MCF 10A (cell line): Measurements from ENCODE around the gene SLC8A2. TPM values are rescaled to one million over a fixed set of nuclear protein-coding genes. Genes with fewer than 3 reads are reported as not detected.

Experiments used
- BruUV-seq: library from RNA; stranded (reverse); fragments of 400-500 nt; replicated peaks from 2 replicates; lab custom pipeline; 2021; lab: Mats Ljungman, UMichigan
- CTCF ChIA-PET: fragments of 300-600 bp; sonication (Branson Sonifier 250); formaldehyde crosslinking; extraction: SDS; loops from one replicate; lab custom pipeline; 2021; ENCODE audit warnings: antibody characterized with exemption, inconsistent platforms; lab: Yijun Ruan, JAX
- POLR2A ChIA-PET: fragments of 300-600, 350-650 bp; sonication (Branson Sonifier 250); formaldehyde crosslinking; extraction: SDS; loops from one replicate; lab custom pipeline; 2020; ENCODE audit warnings: antibody characterized with exemption, inconsistent platforms; lab: Yijun Ruan, JAX
- DNase-seq: peaks from one replicate; pipeline ENCODE4 v3.0.0-alpha.2; 2018; ENCODE audit not compliant: unreplicated experiment
- H3K27ac Mint-ChIP-seq: one replicate; pipeline ENCODE4 v1.8.0; 2022; ENCODE audit warnings: mild to moderate bottlenecking, low read depth, mixed read lengths; ENCODE audit not compliant: unreplicated experiment
- H3K27me3 Mint-ChIP-seq: one replicate; pipeline ENCODE4 v1.8.0; 2022; ENCODE audit warnings: mixed read lengths; ENCODE audit not compliant: insufficient read depth, unreplicated experiment
- H3K36me3 Mint-ChIP-seq: one replicate; pipeline ENCODE4 v1.8.0; 2022; ENCODE audit warnings: mild to moderate bottlenecking, moderate library complexity, mixed read lengths; ENCODE audit not compliant: insufficient read depth, unreplicated experiment
- H3K4me1 Mint-ChIP-seq: one replicate; pipeline ENCODE4 v1.8.0; 2022; ENCODE audit warnings: mixed read lengths; ENCODE audit not compliant: insufficient read depth, unreplicated experiment
- H3K4me3 Mint-ChIP-seq: one replicate; pipeline ENCODE4 v1.8.0; 2022; ENCODE audit warnings: mild to moderate bottlenecking, moderate library complexity, mixed read lengths; ENCODE audit not compliant: unreplicated experiment
- H3K9me3 Mint-ChIP-seq: one replicate; pipeline ENCODE4 v1.8.0; 2022; ENCODE audit warnings: mixed read lengths; ENCODE audit not compliant: unreplicated experiment
- CTCF ChIP-seq: fragments of 200-600 bp; IDR thresholded peaks from one replicate; pipeline ENCODE4 v1.8.0; 2022; ENCODE audit warnings: antibody characterized with exemption, mild to moderate bottlenecking; ENCODE audit not compliant: unreplicated experiment
- intact Hi-C: fragments of 100-400 bp; cut with micrococcal nuclease; formaldehyde crosslinking; loops from 2 replicates; pipeline ENCODE4 v1.14.1; 2022
- total RNA-seq: library from RNA; stranded (reverse); gene quantifications from 2 replicates; pipeline ENCODE4 v1.2.3, GENCODE V29; 2022

The SLC8A2 gene
- total RNA-seq, 1 experiment from 2014 or later: not detected

DNA sequence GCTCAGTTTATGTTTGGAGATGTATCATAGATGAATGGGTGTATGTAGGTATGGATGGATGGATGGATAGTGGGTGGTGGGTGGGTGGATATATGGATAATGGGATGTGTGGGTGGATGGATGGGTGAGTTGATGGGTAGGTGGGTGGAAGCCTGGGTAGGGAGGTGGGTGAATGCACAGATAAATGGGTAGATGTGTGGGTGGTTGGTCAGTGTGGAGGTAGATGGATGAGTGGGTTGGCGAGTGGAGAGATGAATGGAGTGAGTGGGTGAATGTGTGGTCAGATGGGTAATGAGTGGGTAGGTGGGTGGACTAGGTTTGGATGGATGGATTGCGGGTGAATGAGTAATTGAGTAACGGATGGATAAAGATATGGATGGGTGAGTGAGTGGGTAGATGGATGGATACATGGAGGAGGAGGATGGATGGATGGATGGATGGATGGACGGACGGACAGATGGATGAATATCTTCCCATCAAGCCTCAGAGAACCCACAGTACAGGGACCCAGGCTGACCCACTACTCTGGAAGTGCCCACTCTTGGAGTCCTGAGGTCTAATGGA is 65.8 kb downstream of the SLC8A2 start:
- Mint-ChIP-seq H3K4me3 (no peak overlapping the region), H3K27ac (no peak overlapping the region), H3K36me3 (no peaks in the 10 kb centered on the region), H3K27me3 (peaks cover 47% of the 10 kb centered on the region), H3K4me1 (no peaks in the 10 kb centered on the region), H3K9me3 (no peaks in the 10 kb centered on the region)
- TF ChIP-seq CTCF: no peak
- no TSS peak for BruUV-seq
- intact Hi-C loops: no loop called here
- DNase-seq: no peak
- POLR2A ChIA-PET: no interaction called here
- CTCF ChIA-PET: no interaction called here

- no peak for DNase-seq
- Mint-ChIP-seq H3K36me3 (no peaks in the 10 kb centered on the region), H3K27ac (no peak overlapping the region), H3K9me3 (no peaks in the 10 kb centered on the region), H3K27me3 (peaks cover 47% of the 10 kb centered on the region), H3K4me3 (no peak overlapping the region), H3K4me1 (no peaks in the 10 kb centered on the region)
- intact Hi-C loops: no loop called here
- no peak for TF ChIP-seq CTCF
- BruUV-seq: no TSS peak
- POLR2A ChIA-PET: no interaction called here
- CTCF ChIA-PET: interaction anchor here (0.6 kb wide), 1 partner anchor 465 kb away, joined by 7 read pairs; no protein-coding TSS in a partner anchor
These were observed 66.5 kb downstream of the SLC8A2 start for GRCh38 chr19:47405197-47405550.

DNA sequence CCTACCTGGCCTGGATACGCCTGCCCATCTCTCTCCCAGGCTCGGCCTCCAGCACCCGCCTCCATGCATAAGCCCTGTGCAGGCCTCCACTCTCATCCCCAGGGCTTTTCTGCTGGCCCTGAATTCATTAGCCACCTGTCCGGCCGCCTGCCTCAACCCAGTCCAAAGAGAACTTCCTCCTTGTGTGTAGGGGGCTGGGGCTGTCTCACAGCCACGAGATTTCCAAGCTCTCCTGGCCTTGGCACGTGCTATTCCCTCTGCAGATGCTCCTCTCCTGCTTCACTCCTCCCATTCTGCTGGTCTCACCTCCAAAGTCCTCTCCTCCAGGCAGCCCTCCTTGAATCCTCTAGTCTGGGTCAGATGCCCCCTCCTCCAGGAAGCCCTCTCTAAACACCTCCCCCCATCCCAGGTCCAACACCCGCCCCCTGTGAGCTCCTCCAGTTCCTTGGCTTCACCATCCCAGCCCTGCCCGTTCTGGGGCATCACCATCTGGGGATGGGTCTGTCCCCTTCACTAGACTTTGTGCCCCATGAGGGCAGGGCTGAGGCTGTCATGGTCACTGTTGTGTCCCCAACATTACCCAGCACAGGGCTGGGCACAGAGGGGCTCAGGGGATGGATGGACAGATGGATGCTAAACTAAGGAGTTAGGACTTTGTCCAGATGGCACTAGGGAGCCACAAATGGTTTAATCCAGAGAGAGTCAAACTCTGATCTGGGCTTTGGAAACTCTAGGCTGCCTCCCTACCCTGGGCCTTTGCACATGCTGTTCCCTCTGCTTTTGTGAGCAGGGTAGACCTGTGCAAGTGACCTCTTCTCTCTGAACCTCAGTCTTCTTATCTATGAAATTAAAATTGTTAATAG is 67.1 kb downstream of the SLC8A2 start:
- TF ChIP-seq CTCF: no peak
- CTCF ChIA-PET: interaction anchor here (0.6 kb wide), 1 partner anchor 465 kb away, joined by 7 read pairs; no protein-coding TSS in a partner anchor
- no peak for DNase-seq
- Mint-ChIP-seq H3K27me3 (peaks cover 47% of the 10 kb centered on the region), H3K9me3 (no peaks in the 10 kb centered on the region), H3K4me3 (no peak overlapping the region), H3K4me1 (no peaks in the 10 kb centered on the region), H3K27ac (no peak overlapping the region), H3K36me3 (no peaks in the 10 kb centered on the region)
- no TSS peak for BruUV-seq
- intact Hi-C loops: no loop called here
- POLR2A ChIA-PET: no interaction called here

GRCh38 chr19:47402504-47402903 is 69.2 kb downstream of the SLC8A2 start:
- intact Hi-C loops: no loop called here
- H3K36me3 Mint-ChIP-seq: no peaks in the 10 kb centered on the region
- CTCF ChIA-PET: interaction anchor here (0.5 to 1.2 kb wide), 3 partner anchors 12 to 327 kb away, joined by 3 to 4 read pairs (median 4); no protein-coding TSS in a partner anchor
- H3K9me3 Mint-ChIP-seq: no peaks in the 10 kb centered on the region
- POLR2A ChIA-PET: interaction anchor here (1.0 kb wide), 1 partner anchor 14 kb away, joined by 3 read pairs; no protein-coding TSS in a partner anchor
- no peak for TF ChIP-seq CTCF
- no peak for DNase-seq
- no peak overlapping the region for H3K4me3 Mint-ChIP-seq
- no peaks in the 10 kb centered on the region for H3K4me1 Mint-ChIP-seq
- BruUV-seq: no TSS peak
- no peak overlapping the region for H3K27ac Mint-ChIP-seq
- peaks cover 27% of the 10 kb centered on the region for H3K27me3 Mint-ChIP-seq
